Measurements from ENCODE around the gene ZDHHC3.

The ZDHHC3 gene

DNA sequence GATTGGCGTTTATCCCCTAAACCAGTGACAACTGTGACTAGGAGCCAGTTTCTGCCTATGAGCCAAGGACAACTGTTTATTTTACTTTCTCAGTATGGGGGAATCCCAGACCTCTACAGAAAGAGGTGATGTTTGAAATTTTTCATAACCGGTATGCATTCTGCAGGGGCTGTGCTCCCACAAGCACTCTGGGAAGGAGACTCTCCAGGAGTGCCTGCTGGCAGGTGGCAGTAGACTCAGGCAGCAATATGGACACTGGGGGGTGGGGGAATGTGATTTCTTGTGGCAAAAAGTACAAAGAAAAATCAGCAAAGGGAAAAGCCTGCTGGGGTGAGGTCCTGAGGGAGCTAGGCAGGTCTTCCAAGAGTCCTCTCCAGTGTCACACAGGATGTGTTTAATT lies 95.7 kb downstream of the ZDHHC3 start:
- in situ Hi-C loops (cut with HindIII; ENCODE audit: low sequenced_read_pairs): no loop called here

DNA sequence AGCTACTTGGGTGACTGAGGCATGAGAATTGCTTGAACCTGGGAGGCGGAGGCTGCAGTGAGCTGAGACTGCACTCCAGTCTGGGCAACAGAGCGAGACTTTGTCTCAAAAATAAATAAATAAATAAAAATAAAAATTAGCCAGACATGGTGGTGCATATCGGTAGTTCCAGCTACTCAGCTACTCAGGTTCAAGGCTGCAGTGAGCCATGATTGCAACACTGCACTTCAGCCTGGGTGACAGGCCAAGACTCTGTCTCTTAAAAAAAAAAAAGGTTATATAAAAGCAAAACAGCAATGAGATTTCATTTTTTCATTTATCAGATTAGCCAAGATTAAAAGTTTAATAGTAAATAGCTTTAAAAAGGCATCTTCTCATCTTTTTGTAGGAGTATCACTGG lies 98.6 kb downstream of the ZDHHC3 start:
- no peak for TF ChIP-seq CTCF (IDR thresholded peaks at IDR 0.05; ENCODE audit: low read depth, low read length)
- DNase-seq (ENCODE audit: low read depth, low spot score): no peak
- in situ Hi-C loops (cut with HindIII; ENCODE audit: low sequenced_read_pairs): no loop called here
- no peak overlapping the region for H3K4me3 ChIP-seq (ENCODE audit: low read depth, low read length)

More for the DNA sequence above, 95.7 kb downstream of the ZDHHC3 start:
- peak; percentile 49 for DNase-seq (ENCODE audit: low read depth, low spot score)
- no peak overlapping the region for H3K4me3 ChIP-seq (ENCODE audit: low read depth, low read length)
- TF ChIP-seq CTCF (IDR thresholded peaks at IDR 0.05; ENCODE audit: low read depth, low read length): no peak

DNA sequence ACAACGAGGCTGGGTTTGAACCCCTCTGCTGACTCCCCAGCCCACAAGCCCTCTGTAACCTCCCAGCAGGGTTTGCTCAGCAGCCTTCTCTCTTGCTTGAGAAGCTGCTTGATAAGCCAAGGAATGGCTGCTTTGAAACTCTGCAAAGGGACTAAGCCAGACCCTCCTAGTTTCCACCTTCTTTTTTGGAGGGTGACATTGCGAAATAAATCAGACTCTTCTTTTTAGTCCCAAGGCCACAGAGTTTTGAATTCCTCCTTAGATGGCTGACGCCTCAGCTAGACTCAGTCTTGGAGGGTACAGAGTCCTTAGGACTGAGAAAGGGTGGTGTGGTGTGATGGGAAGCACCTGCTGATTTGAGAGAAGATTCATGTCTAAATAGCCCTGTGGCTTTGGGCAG lies 100.4 kb downstream of the ZDHHC3 start:
- in situ Hi-C loops (cut with HindIII; ENCODE audit: low sequenced_read_pairs): no loop called here
- no peak overlapping the region for H3K4me3 ChIP-seq (ENCODE audit: low read depth, low read length)
- DNase-seq (ENCODE audit: low read depth, low spot score): no peak
- no peak for TF ChIP-seq CTCF (IDR thresholded peaks at IDR 0.05; ENCODE audit: low read depth, low read length)
